HG03108 (cell line): ENCODE measurements around the gene CCDC85C.

Experiments used
- ATAC-seq: cut with Tn5 transposase; IDR thresholded peaks from one replicate; pipeline ENCODE4 v1.9.1; 2021; ENCODE audit warnings: moderate library complexity; ENCODE audit not compliant: unreplicated experiment

The CCDC85C gene

GRCh38 chr14:99574099-99574880 lies 29.7 kb downstream of the CCDC85C start:
- no peak for ATAC-seq

GRCh38 chr14:99573436-99574098 lies 30.4 kb downstream of the CCDC85C start:
- ATAC-seq = no peak

- no peak for ATAC-seq
Observed at GRCh38 chr14:99573000-99573330, 31.0 kb downstream of the CCDC85C start.

GRCh38 chr14:99572173-99572999 lies 31.6 kb downstream of the CCDC85C start:
- ATAC-seq = no peak

DNA sequence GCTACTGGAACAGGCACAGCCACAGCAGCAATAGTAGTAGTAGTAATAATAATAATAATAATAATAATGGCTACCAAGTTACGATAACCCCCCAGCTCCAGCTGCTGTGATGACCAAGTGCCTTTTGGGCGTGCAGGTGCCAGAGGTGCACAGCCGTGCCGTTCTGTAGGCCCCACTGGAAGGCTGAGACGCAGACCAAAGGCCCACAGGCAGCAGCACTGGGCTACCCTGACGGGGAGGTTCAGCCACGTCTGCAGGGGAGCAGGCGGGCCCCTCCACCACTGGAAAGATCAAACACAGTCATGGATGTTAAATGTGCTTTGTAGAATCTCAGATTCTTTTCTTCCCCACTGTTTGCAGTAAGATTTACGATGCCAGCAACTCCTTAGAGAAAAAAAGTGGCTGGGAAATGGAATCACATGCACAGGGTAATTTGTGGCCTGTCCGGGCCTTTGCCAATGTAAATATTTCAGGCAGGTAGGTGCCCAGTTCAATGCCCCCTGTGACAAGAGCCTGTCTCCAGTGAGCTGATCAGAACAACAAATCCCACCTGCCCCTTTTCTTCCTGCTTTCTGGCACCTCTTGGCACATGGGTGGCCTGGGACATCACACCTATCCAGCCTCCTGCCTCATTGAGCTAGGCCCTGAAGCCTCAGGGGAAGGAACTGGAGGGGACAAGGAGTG lies 32.6 kb downstream of the CCDC85C start:
- ATAC-seq = no peak

GRCh38 chr14:99570544-99571302 lies 33.3 kb downstream of the CCDC85C start:
- ATAC-seq = no peak

GRCh38 chr14:99569725-99570543 lies 34.1 kb downstream of the CCDC85C start:
- no peak for ATAC-seq

DNA sequence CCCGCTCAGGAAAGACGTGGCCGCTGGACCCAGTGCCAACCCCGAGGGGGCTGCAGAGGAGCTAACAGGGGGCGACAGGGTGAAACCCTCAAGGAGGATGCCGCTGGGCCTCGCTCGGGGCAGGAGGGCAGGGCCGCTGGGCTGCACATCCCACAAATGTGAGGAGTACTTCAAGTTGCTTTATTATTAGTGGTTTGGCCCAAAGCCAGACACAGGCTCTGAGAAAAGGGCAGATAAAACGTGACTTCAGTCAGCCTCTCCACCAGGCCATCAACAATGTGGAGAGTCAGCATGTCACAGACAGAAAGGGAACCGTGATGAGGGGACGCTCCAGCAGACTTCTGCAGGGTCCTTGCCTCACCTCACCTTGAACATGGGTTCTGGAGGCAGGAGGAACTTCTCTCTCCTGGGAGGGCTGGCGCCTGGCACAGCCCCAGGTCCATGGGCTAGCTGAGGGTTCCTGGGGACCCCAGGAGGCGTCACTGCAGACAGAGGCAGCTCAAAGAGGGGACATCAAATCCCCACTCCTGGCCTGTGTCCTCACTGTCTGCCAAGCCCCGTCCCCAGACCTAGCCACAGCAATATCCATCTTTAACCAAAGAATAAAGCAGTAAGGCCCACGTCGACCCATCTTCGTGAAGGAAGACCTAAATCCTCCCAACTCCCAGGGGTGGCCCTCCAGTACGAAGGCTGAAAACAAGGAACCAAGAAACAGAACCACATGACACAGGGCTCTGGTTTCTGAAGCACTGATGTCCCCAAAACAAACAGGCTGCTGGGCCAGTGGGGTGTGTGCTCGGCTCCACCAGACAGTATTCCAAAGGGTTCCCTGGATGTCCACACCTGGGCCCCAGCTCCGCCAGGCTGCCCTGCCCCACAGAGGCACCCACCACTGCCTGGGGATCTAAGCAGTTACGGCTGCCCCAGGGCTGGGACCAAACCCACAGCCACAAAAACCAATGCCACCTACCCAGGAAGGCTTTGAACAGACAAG lies 35.1 kb downstream of the CCDC85C start:
- no peak for ATAC-seq

DNA sequence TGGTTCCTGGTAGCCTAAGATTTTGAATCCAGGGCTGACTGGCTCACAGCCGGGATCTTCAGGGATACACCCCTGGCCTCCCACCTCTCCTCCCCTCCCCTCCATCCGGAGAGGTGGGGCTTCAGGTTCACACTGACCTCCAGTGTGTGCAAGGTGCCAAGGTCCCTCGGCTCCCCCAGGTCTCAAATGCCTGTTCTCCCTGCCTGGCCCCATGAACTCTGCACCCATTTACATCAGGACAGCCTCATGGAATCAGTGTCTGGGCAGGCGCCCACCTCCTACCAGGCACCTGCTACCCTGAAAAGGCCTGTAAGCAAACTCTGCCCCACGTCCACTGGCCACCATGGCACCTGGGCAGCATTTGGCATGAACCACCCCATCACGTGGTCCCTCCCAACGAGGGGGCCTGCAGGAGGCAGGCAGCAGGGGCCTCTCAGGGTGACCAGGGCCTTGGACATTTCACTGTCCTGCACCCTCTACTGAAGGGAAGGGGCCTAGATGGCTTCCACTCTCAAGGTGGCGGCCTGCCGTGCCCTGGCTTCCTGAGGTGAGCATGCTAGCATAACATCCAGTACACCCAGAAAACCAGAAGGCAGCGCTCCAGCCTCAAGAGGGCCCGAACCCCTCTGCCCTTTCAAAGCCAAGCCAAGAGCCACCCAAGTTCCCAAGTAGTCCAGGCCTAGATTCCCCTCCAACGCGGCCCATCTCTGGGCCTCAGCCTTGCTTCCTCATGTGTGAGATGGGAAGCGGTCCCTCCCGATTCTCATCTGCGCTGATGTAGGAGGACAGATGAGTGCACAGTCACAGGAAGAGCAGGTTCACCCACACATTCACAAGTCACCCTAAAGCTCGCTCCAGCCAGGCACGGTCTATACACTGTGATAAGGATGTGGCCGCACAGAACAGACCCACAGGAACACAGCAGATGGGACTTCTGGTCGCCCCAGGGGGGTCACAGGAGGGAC lies 37.3 kb downstream of the CCDC85C start:
- no peak for ATAC-seq

DNA sequence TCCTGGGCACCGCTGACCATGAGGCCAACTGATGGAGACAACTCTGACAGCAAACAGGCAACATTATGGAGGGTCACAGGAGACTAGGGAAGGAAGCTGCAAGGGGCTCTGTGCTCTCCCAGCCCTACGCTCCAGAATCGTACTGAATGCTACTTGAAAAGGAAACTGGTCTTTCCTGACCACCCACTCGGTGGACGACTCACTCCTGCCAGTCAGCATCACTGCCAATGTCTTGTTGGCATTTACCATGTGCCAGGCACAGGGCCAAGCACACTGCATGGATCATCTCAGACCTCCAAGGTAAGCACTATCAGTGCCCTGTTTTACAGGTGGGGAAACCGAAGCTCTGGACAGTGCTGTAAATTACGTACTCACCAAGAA lies 38.0 kb downstream of the CCDC85C start:
- ATAC-seq = no peak

DNA sequence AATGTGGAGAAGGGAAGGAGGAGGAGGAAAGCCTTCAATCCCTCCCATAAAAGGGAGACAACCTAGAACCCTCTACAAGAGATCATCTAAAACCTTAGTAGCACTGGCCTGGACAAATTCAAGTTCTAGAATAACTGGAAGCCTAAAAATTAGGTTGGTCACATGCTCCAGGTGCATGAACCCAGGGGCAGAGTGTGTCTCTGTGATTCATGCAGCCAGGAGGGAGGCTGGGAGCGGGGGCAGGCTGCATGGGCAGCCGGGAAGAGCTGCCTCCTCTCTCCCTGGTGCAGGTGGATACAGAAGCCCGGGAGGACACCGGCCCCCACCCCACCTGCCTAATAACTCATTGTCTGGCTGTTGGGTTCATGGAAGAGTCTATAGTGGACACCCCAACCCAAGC lies 38.6 kb downstream of the CCDC85C start:
- ATAC-seq = no peak

DNA sequence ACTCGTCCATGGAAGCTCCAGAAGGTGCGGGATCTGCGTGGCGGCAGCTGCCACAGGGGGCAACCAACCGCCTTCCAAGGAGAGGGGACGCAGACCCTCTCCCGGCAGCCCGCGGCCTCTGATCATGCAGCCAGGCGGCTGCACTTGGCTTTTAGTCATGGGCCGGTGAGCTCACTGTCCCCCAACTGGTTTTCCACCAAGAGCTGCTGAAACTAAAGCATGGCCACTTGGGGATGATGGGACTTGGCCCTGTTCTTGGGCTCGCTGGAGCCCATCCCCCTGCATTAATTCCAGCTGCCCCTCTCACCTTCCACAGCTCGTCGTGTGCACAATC lies 39.1 kb downstream of the CCDC85C start:
- no peak for ATAC-seq

- no peak for ATAC-seq
Observed at GRCh38 chr14:99564256-99564925, 39.6 kb downstream of the CCDC85C start.

- ATAC-seq = no peak
Observed at GRCh38 chr14:99563749-99564129, 40.3 kb downstream of the CCDC85C start.

- ATAC-seq = no peak
Observed at GRCh38 chr14:99562856-99563748, 40.9 kb downstream of the CCDC85C start.

GRCh38 chr14:99561864-99562263 lies 42.1 kb downstream of the CCDC85C start:
- no peak for ATAC-seq
